Measurements from ENCODE around the gene ME3.

GRCh38 chr11:86461892-86462291, 210.5 kb downstream of the ME3 start:
- TF ChIP-seq CTCF (conservative IDR thresholded peaks at IDR 0.05; ENCODE audit: low read length) (no peak), EZH2phosphoT487 (IDR thresholded peaks at IDR 0.05; ENCODE audit: borderline replicate concordance, low read depth, low read length) (no peak)
